Measurements from ENCODE around the gene SLITRK3. TPM values are rescaled to one million over a fixed set of nuclear protein-coding genes. Genes with fewer than 3 reads are reported as not detected.
A peak's percentile ranks its signal among the peaks of the same experiment; 100 is the strongest.

SLITRK3 gene
- 2.2 TPM for total RNA-seq (ENCODE audit: insufficient read depth, low replicate concordance)

GRCh38 chr3:165195640-165196576 lies at the start of gene SLITRK3:
Gene SLITRK3 (minus strand): TSS chr3:165196384. CDS start chr3:165190830, 5,554 bp downstream.
- peak; percentile 59 for DNase-seq (ENCODE audit: low spot score)

GRCh38 chr3:165243597-165243996 lies 47.4 kb upstream of the SLITRK3 start:
- no peak for DNase-seq (ENCODE audit: low spot score)

GRCh38 chr3:165233501-165234195 lies 37.5 kb upstream of the SLITRK3 start:
- peak; percentile 61 for DNase-seq (ENCODE audit: low spot score)

GRCh38 chr3:165225604-165226003 lies 29.4 kb upstream of the SLITRK3 start:
- DNase-seq (ENCODE audit: low spot score): no peak

GRCh38 chr3:165217739-165218138 lies 21.6 kb upstream of the SLITRK3 start:
- DNase-seq (ENCODE audit: low spot score): no peak

- no peak for DNase-seq (ENCODE audit: low spot score)
Measured at GRCh38 chr3:165212580-165212979, 16.4 kb upstream of the SLITRK3 start.

GRCh38 chr3:165211721-165212120 lies 15.5 kb upstream of the SLITRK3 start:
- no peak for DNase-seq (ENCODE audit: low spot score)

- no peak for DNase-seq (ENCODE audit: low spot score)
Measured at GRCh38 chr3:165210727-165211126, 14.5 kb upstream of the SLITRK3 start.

- no peak for DNase-seq (ENCODE audit: low spot score)
Measured at GRCh38 chr3:165210132-165210531, 13.9 kb upstream of the SLITRK3 start.

GRCh38 chr3:165206454-165207266 lies 10.5 kb upstream of the SLITRK3 start:
- DNase-seq (ENCODE audit: low spot score): peak; percentile 94

GRCh38 chr3:165204445-165204844 lies 8.3 kb upstream of the SLITRK3 start:
- DNase-seq (ENCODE audit: low spot score): no peak

- no peak for DNase-seq (ENCODE audit: low spot score)
Measured at GRCh38 chr3:165202995-165203394, 6.8 kb upstream of the SLITRK3 start.

- no peak for DNase-seq (ENCODE audit: low spot score)
Measured at GRCh38 chr3:165201964-165202363, 5.8 kb upstream of the SLITRK3 start.

GRCh38 chr3:165197481-165197800 lies 1.3 kb upstream of the SLITRK3 start:
- DNase-seq (ENCODE audit: low spot score): no peak

GRCh38 chr3:165196577-165197480 lies 645 bp upstream of the SLITRK3 start:
- peak; percentile 35 for DNase-seq (ENCODE audit: low spot score)

- peak; percentile 16 for DNase-seq (ENCODE audit: low spot score)
Measured at GRCh38 chr3:165195241-165195639, 944 bp downstream of the SLITRK3 start.

GRCh38 chr3:165194511-165195240 lies 1.5 kb downstream of the SLITRK3 start:
- no peak for DNase-seq (ENCODE audit: low spot score)

- DNase-seq (ENCODE audit: low spot score): peak; percentile 45
Measured at GRCh38 chr3:165193366-165194254, 2.6 kb downstream of the SLITRK3 start.

- peak; percentile 63 for DNase-seq (ENCODE audit: low spot score)
Measured at GRCh38 chr3:165192610-165193192, 3.5 kb downstream of the SLITRK3 start.
